Mesodermal cell (in vitro differentiated cells): ENCODE measurements around the gene JAKMIP1.

Experiments
- H3K27ac ChIP-seq: 2 replicates; pipeline ENCODE4 v1.7.0; 2013; ENCODE audit warnings: mild to moderate bottlenecking, low read depth, low read length, moderate library complexity; ENCODE audit not compliant: severe bottlenecking
- H3K36me3 ChIP-seq: 2 replicates; pipeline ENCODE4 v1.7.1; 2013; ENCODE audit warnings: mild to moderate bottlenecking, low read length, moderate library complexity; ENCODE audit not compliant: control insufficient read depth, insufficient read depth
- H3K4me1 ChIP-seq: one replicate; pipeline ENCODE4 v1.7.1; 2013; ENCODE audit warnings: mild to moderate bottlenecking, low read length; ENCODE audit not compliant: insufficient read depth, control insufficient read depth, poor library complexity, severe bottlenecking
- H3K4me3 ChIP-seq: 2 replicates; pipeline ENCODE4 v1.7.0; 2013; ENCODE audit warnings: low read length, control low read depth, mild to moderate bottlenecking; ENCODE audit not compliant: insufficient read depth, poor library complexity, severe bottlenecking; ENCODE audit errors: extremely low read depth
- H3K9me3 ChIP-seq: 2 replicates; pipeline ENCODE4 v1.7.1; 2013; ENCODE audit warnings: mild to moderate bottlenecking, low read length, moderate library complexity; ENCODE audit not compliant: control insufficient read depth
- WGBS, 2 experiments: methylation state at CpG; one replicate each; pipeline ENCODE4 v1.1.5; 2013; ENCODE audit warnings: missing lambda C conversion rate in 2 of 2; ENCODE audit not compliant: insufficient coverage in 2 of 2; 5-methylcytosine and 5-hydroxymethylcytosine counted together

The JAKMIP1 gene

DNA sequence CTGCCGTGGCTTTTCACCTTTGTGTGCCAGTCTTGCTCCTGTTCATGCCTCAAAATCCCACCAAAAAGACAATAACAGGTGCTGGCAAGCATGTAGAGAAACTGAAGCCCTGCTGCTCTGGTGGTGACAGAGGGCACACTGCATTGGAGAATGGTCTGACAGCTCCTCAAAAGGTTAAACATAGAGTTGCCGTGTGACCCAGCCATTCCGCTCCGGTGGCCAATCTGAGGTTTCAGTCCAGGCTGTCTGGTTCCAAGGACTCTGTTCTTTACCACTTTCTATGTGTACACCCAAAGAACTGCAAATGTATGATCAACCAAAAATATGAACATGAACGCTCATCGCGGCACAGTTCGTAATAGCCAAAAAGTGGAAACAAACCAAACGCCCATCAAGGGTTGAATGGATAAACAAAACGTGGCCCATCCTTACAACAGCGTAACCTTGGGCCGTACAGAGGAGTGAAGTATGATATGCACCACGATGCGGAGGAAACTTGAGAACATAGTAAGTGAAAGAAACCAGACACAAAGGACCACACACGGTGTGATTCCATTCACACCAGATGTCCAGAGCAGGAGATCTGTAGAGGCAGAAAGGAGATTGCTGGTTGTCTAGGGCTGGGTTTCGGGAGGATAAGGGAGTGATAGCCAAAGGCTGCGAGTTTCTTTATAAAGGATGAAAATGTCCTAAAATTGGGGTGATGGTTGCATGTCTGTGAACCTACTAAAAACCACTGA is 35.7 kb upstream of the JAKMIP1 start:
- no peaks in the 10 kb centered on the region for H3K4me1 ChIP-seq

DNA sequence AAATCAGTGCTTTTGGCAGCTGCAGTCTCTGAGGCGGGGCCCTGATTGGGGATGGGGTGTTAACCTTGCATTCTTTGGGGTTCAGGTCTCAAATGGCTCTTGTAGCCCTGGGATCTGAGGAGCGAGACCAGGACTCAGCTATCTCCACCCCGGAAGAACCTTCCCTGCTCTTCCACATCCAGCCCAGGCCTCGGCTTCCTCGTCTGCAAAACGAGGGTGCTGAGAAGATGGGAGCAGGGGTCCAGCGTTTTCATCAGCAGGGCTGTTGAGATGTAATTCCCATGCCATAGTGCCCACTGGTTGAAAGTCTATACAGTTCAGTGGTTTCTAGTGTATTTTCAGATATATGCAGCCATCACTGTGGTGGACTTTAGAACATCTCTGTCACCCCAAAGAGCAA is 34.7 kb upstream of the JAKMIP1 start:
- no peaks in the 10 kb centered on the region for H3K9me3 ChIP-seq
- WGBS, 2 experiments: 89 to 100% methylated on average over 1 to 7 of the region's 7 CpGs
- H3K4me1 ChIP-seq: no peaks in the 10 kb centered on the region

More for the DNA sequence above, 35.7 kb upstream of the JAKMIP1 start:
- H3K27ac ChIP-seq: no peak overlapping the region
- no peaks in the 10 kb centered on the region for H3K36me3 ChIP-seq
- no peak overlapping the region for H3K4me3 ChIP-seq
- H3K9me3 ChIP-seq: no peaks in the 10 kb centered on the region
- 89% methylated on average over 14 of the region's 17 CpGs for WGBS, 2 experiments

DNA sequence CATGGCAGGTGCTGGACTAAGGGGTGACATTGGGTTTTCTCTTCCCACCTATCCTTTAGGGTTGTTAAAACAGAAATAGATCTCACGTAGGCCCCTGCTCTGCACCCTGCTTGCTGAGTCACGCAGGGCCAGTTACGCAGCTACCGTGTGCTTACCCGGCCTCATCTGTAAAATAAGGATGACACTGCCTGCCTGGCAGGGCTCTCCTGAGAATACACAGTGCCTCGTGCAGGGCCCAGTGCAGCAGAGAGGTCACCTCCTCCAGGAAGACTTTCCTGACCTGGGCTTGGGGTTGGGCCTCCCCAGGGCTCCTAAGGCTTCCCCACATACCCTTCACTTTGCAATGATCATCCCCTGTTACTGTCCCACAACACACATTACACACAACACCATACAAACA is 33.6 kb upstream of the JAKMIP1 start:
- H3K27ac ChIP-seq: no peak overlapping the region
- no peaks in the 10 kb centered on the region for H3K36me3 ChIP-seq
- H3K4me3 ChIP-seq: no peak overlapping the region
- no peaks in the 10 kb centered on the region for H3K9me3 ChIP-seq
- 81 to 90% methylated on average over 6 of the region's 6 CpGs for WGBS, 2 experiments
- H3K4me1 ChIP-seq: no peaks in the 10 kb centered on the region

More for the DNA sequence above, 34.7 kb upstream of the JAKMIP1 start:
- Histone ChIP-seq H3K36me3 (no peaks in the 10 kb centered on the region), H3K4me3 (no peak overlapping the region), H3K27ac (no peak overlapping the region)

DNA sequence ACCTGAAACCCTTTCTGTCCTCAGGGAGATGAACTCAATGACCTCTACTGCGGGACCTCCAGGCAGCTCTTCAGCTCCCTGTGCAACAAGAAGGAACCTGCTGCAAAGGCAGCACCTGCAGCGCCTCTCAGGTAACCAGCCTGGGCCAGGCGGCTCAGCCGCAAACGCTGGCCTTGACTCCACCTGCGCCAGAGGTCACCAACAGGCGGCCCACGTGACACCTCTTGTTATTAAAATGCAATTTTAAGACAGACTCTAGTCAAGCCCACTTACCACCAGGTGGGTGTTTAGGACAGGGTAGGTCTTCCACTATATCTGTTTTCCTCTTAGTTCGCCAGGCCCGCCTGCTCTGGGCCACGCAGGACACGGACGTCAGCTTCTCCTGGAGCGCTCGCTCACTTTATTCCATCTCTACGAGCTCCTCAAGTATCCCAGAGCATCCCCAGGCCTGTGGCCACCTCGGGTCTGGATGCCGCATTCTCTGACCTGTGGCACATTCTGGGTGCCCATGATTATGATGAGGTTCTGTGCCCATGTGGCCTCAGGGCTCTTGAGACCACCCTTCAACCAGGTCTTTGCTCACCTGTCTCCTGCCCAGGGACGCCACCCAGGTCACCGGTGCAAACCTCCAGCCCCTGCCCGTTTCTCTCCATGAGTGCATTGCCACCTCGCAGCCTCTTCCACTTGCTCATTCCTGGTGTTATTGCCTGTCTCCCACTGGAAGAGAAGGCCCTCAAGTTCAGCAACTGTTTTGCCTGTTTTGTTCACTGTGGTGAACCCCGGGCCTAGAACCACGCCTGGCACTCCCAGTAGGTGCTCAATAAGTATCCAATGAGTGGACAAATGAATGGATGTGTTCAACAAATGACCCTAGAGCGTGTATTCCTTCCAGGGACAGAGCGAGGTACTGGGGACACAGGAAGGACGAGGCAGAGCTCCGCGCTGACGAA is 32.8 kb upstream of the JAKMIP1 start:
- Histone ChIP-seq H3K4me3 (no peak overlapping the region), H3K36me3 (no peaks in the 10 kb centered on the region), H3K4me1 (no peaks in the 10 kb centered on the region), H3K27ac (no peak overlapping the region), H3K9me3 (no peaks in the 10 kb centered on the region)
- WGBS, 2 experiments: 91 to 93% methylated on average over 28 to 29 of the region's 30 CpGs

DNA sequence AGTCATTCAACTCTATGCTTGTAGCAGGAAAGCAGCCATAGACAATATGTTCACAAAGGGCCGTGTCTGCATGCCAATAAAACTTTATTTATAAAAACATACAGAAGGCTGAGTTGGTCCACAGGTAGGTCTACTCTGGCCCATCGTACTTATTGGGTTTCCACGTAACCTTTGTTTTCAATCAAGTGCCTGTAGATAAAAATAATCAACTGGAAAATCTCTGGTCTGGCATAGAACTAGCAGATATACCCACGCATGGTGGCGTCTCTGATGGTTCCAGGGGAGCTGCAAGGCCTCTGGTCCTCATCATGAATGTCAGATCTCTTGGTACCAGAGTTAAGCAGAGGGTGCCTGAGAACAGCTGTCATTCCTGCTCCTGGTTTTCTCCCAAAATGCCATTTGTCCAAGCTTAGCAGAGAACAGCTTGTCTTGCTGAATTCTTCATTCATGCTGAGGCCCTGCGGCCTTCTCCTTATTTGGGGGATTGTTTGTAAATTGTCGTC is 31.4 kb upstream of the JAKMIP1 start:
- Histone ChIP-seq H3K36me3 (no peaks in the 10 kb centered on the region), H3K4me3 (no peak overlapping the region), H3K4me1 (no peaks in the 10 kb centered on the region), H3K9me3 (no peaks in the 10 kb centered on the region), H3K27ac (no peak overlapping the region)
- 84 to 95% methylated on average over 4 of the region's 7 CpGs for WGBS, 2 experiments

DNA sequence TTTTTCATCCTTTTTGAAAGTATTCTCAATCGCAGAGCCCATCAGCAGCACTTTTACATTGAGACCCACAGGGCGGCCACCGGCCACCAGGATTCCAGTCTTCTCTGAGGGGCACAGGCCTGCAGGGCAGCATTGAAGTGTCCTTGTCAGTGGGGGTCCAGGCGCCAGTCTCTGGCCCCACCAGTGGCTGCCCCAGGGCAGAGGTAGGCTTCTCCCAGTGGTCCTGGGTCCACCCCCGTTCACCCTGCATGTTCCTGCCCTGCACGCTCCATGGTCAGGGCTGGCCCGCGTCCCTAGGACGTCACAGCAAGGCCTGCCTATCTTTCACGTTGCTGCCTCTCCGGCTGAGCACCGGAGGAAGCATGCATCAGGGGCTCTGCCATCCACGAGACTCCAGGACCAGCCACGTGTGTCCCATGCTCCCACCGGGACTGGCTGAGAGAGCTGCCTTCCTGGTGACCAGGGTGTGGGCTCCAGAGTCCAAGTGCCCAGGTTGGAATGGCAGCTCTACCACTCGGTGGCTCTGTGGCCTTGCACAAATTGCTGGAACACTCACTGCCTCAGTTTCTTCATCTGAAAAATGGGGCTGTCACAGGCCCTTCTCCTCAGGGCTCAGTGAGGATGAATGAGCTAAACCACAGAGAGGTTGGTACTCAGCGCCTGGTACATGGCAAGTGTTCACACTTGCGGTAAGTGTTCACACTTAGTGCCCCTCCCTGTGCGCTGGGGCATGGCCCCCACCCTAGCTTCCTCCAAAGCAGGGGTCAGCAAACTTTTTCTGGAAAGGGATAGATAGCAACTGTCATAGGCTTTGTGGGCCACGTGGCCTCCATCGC is 30.7 kb upstream of the JAKMIP1 start:
- H3K4me1 ChIP-seq: no peaks in the 10 kb centered on the region
- no peaks in the 10 kb centered on the region for H3K9me3 ChIP-seq
- H3K4me3 ChIP-seq: no peak overlapping the region
- H3K36me3 ChIP-seq: no peaks in the 10 kb centered on the region
- H3K27ac ChIP-seq: no peak overlapping the region
- 93 to 97% methylated on average over 18 to 19 of the region's 21 CpGs for WGBS, 2 experiments

DNA sequence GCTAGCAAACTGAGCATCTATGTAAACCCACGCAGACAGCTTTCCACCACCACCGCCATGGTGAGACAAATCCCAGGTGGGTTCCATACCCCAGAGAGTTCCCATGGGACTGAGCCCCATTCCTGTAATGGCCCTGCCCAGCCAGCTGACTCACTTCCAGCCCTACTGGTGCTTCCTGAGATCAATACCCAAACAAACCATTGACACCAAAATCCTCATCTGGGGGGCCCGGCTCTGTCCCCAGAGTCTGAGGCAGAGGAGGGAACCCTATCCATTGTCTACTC is 30.1 kb upstream of the JAKMIP1 start:
- Histone ChIP-seq H3K4me3 (no peak overlapping the region), H3K27ac (no peak overlapping the region), H3K36me3 (no peaks in the 10 kb centered on the region), H3K4me1 (no peaks in the 10 kb centered on the region), H3K9me3 (no peaks in the 10 kb centered on the region)
- WGBS, 2 experiments: 54 to 62% methylated on average over 3 of the region's 3 CpGs

DNA sequence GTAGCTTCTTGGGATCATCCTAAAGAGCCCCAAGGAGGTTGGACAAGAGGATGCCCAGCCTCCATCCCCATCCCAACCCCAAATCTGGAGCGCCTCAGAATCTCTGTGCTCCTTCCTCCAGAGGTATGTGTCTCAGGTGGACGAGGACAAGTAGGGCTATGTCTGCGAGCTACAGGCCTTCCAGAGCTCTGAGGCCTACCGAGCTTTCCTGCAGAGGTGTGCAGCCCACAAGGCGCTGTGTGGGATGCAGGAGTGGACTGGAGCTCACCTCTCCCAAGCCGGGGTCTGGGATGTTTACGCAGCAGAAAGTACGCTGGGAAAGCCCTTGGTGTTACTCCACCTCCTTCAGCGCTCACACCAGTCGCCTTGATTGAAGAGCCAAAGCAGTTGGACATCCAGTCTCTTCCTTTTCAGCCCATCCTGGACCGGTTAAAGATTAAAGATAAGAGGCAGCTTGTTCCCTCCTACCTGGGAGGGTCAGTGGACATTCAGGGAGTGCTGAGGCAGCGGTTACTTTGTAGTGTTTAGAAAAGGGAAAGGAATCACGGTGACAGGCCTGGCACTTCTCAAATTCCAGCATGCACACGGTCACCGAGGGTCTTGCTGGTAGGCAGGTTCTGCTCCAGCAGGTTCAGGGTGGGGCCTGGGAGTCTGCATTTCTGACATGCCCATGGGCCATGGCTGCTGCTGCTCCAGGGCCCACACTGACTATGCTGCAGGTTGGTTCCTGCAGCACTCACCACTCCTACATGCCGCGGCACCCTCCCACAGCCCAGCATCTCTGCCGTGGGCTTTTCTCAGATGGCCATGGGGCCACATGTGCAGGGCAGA is 29.5 kb upstream of the JAKMIP1 start:
- H3K36me3 ChIP-seq: no peaks in the 10 kb centered on the region
- H3K4me3 ChIP-seq: no peak overlapping the region
- H3K9me3 ChIP-seq: no peaks in the 10 kb centered on the region
- H3K27ac ChIP-seq: no peak overlapping the region
- 76 to 87% methylated on average over 15 to 16 of the region's 18 CpGs for WGBS, 2 experiments
- H3K4me1 ChIP-seq: no peaks in the 10 kb centered on the region

DNA sequence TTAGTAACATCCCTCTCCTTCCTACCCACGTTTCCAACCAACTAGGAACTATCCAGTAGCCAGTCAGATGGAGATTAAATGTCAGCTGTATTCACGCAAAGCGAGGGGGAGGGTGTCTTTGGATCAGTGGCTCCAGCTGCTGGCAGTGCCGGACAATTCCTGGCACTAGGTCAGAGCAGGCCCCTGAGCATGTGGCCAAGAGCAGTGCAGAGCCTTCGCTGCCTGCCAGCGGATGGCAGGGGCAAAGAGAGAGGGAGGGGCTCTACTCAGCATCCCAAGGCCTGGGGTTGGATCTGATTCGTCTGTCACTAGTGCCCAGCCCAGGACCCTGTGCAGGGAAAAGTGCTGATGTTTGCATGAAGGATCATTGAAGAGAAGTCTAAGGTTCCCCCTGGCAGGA is 28.7 kb upstream of the JAKMIP1 start:
- H3K4me1 ChIP-seq: no peaks in the 10 kb centered on the region
- no peak overlapping the region for H3K4me3 ChIP-seq
- H3K36me3 ChIP-seq: no peaks in the 10 kb centered on the region
- no peak overlapping the region for H3K27ac ChIP-seq
- H3K9me3 ChIP-seq: no peaks in the 10 kb centered on the region
- WGBS, 2 experiments: 76 to 82% methylated on average over 5 to 6 of the region's 7 CpGs
